Stomach (tissue), 4 donors: Measurements from ENCODE around the gene IGLON5.

Experiments used
- POLR2A ChIP-seq, 4 donors: fragments of 450-650 bp; IDR thresholded peaks; one replicate each; pipeline ENCODE4 v1.6.1; 2016; ENCODE audit warnings: antibody characterized with exemption in 4 of 4, control low read depth in 2 of 4, mild to moderate bottlenecking in 1 of 4, moderate library complexity in 1 of 4
- POLR2AphosphoS5 ChIP-seq, 3 donors: sonication (generic); formaldehyde crosslinking; IDR thresholded peaks; one replicate each; pipeline ENCODE4 v1.6.1; 2016; ENCODE audit warnings: antibody characterized with exemption in 3 of 3
- TF ChIP-seq, protein P1 (sequence below), 7 experiments: fragments of 450-650 bp in 4 of 7; fragments of 200-600 bp in 3 of 7; sonication (generic) in 3 of 7; IDR thresholded peaks; one replicate each; pipeline ENCODE4 v1.5.1; 2016 to 2019; ENCODE audit warnings: antibody characterized with exemption in 7 of 7, control low read depth in 2 of 7, mild to moderate bottlenecking in 1 of 7

DNA sequence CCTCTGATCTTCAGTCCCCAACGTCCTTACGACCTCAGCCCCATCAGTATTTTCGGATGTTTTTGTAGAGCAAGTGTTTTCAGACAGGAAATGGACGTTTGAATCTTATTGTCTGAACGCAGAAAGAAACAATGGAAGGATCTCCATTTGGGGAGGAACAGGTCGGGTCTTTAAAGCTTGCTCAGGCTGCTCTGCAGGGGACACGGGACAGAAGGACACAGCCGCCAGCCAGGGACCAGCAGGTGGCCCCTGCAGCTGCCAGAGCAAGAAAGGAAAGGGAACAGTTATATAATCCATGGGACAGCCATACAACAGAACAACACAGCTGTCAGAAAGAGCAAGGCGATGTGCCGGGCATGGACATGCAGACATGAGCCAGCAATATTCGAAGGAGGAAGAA lies 18.5 kb upstream of the IGLON5 start:
- TF ChIP-seq, protein P1, sequence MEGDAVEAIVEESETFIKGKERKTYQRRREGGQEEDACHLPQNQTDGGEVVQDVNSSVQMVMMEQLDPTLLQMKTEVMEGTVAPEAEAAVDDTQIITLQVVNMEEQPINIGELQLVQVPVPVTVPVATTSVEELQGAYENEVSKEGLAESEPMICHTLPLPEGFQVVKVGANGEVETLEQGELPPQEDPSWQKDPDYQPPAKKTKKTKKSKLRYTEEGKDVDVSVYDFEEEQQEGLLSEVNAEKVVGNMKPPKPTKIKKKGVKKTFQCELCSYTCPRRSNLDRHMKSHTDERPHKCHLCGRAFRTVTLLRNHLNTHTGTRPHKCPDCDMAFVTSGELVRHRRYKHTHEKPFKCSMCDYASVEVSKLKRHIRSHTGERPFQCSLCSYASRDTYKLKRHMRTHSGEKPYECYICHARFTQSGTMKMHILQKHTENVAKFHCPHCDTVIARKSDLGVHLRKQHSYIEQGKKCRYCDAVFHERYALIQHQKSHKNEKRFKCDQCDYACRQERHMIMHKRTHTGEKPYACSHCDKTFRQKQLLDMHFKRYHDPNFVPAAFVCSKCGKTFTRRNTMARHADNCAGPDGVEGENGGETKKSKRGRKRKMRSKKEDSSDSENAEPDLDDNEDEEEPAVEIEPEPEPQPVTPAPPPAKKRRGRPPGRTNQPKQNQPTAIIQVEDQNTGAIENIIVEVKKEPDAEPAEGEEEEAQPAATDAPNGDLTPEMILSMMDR (IDR thresholded peaks at IDR 0.05), result no peak
- TF ChIP-seq POLR2AphosphoS5 (IDR thresholded peaks at IDR 0.05), result no peak
- no peak for TF ChIP-seq POLR2A (IDR thresholded peaks at IDR 0.05)
